ENCODE measurements around the gene SMG6.

SMG6 gene

GRCh38 chr17:2337544-2338314 is 34.1 kb upstream of the SMG6 start:
- Histone ChIP-seq H3K36me3 (ENCODE audit: control insufficient read depth in 2 of 2, insufficient read depth in 1 of 2, low read length in 2 of 2) (peaks cover 27 to 35% of the 10 kb centered on the region in 2 experiments), H3K9me3 (ENCODE audit: control insufficient read depth, insufficient read depth, low read depth, low read length) (no peaks in the 10 kb centered on the region), H3K4me3 (ENCODE audit: low read depth, low read length) (peak overlapping the region; percentile 56), H3K4me1 (ENCODE audit: control insufficient read depth, insufficient read depth, low read length) (peaks cover 14% of the 10 kb centered on the region), H3K27ac (ENCODE audit: extremely low read depth, low read depth, low read length) (peak overlapping the region; percentile 87)
- ChIA-PET POLR2A (interaction anchor here (0.6 to 4.0 kb wide), 10 partner anchors 9 to 292 kb away, joined by 3 to 49 read pairs (median 6); partner anchors contain the start of genes SMG6 and SRR), CTCF (interaction anchor here (0.6 to 10.9 kb wide), 6 partner anchors 12 to 284 kb away, joined by 3 to 110 read pairs (median 4); no protein-coding TSS in a partner anchor)
- peak; percentile 70 for TF ChIP-seq ZNF335 (tag by site-specific recombination; conservative IDR thresholded peaks at IDR 0.05)
- TF ChIP-seq, protein P1, sequence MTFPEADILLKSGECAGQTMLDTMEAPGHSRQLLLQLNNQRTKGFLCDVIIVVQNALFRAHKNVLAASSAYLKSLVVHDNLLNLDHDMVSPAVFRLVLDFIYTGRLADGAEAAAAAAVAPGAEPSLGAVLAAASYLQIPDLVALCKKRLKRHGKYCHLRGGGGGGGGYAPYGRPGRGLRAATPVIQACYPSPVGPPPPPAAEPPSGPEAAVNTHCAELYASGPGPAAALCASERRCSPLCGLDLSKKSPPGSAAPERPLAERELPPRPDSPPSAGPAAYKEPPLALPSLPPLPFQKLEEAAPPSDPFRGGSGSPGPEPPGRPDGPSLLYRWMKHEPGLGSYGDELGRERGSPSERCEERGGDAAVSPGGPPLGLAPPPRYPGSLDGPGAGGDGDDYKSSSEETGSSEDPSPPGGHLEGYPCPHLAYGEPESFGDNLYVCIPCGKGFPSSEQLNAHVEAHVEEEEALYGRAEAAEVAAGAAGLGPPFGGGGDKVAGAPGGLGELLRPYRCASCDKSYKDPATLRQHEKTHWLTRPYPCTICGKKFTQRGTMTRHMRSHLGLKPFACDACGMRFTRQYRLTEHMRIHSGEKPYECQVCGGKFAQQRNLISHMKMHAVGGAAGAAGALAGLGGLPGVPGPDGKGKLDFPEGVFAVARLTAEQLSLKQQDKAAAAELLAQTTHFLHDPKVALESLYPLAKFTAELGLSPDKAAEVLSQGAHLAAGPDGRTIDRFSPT (tag by site-specific recombination; IDR thresholded peaks at IDR 0.05), result peak; percentile 85
- no peak for TF ChIP-seq ZNF211 (tag by site-specific recombination; IDR thresholded peaks at IDR 0.05; ENCODE audit: low read depth)
- TF ChIP-seq ZNF302 (tag by site-specific recombination; IDR thresholded peaks at IDR 0.05; ENCODE audit: low read depth), result no peak
- 0 out of 2 replicates have a peak, but pooled peaks have one; percentile 10 for TF ChIP-seq ZBTB17 (tag by site-specific recombination; IDR thresholded peaks at IDR 0.05)
- peak; percentile 64 for TF ChIP-seq SP7 (tag by site-specific recombination; IDR thresholded peaks at IDR 0.05)
- peak; percentile 64 for TF ChIP-seq ZEB2 (tag by site-specific recombination; IDR thresholded peaks at IDR 0.05)
- TF ChIP-seq ZNF768 (tag by site-specific recombination; IDR thresholded peaks at IDR 0.05), result no peak
- TF ChIP-seq KLF1 (tag by site-specific recombination; IDR thresholded peaks at IDR 0.05), result 0 out of 2 replicates have a peak, but pooled peaks have one; percentile 23
- TF ChIP-seq KLF10 (tag by site-specific recombination; IDR thresholded peaks at IDR 0.05), result 0 out of 2 replicates have a peak, but pooled peaks have one; percentile 41
- TF ChIP-seq ZIC2 (tag by site-specific recombination; IDR thresholded peaks at IDR 0.05), result peak; percentile 62; the same call in 1 of the 2 replicates
- TF ChIP-seq ZFHX2 (tag by site-specific recombination; conservative IDR thresholded peaks at IDR 0.05), result peak; percentile 92
- no peak; the same call in 1 of the 2 replicates for TF ChIP-seq ZNF398 (tag by site-specific recombination; IDR thresholded peaks at IDR 0.05)
- no peak for TF ChIP-seq ZNF155 (tag by site-specific recombination; IDR thresholded peaks at IDR 0.05)
- TF ChIP-seq ZBTB8A (tag by site-specific recombination; IDR thresholded peaks at IDR 0.05), result peak; percentile 53
- peak; percentile 63; the same call in 1 of the 2 replicates for TF ChIP-seq ZNF561 (tag by site-specific recombination; IDR thresholded peaks at IDR 0.05; ENCODE audit: borderline replicate concordance)
- TF ChIP-seq HOXD13 (CRISPR knock-in tag; IDR thresholded peaks at IDR 0.05; ENCODE audit: borderline replicate concordance), result no peak
- TF ChIP-seq ZBTB26 (tag by site-specific recombination; optimal IDR thresholded peaks at IDR 0.05), result peak; percentile 54
- peak; percentile 23; the same call in 1 of the 2 replicates for TF ChIP-seq IKZF3 (tag by site-specific recombination; IDR thresholded peaks at IDR 0.05)
- TF ChIP-seq GLIS1 (tag by site-specific recombination; IDR thresholded peaks at IDR 0.05), result peak; percentile 61
- TF ChIP-seq ZSCAN30 (tag by site-specific recombination; IDR thresholded peaks at IDR 0.05), result 0 out of 2 replicates have a peak, but pooled peaks have one; percentile 26
- TF ChIP-seq ZBTB20 (tag by site-specific recombination; IDR thresholded peaks at IDR 0.05), result peak; percentile 23; the same call in 1 of the 2 replicates
- no peak for TF ChIP-seq ZNF280C (tag by site-specific recombination; IDR thresholded peaks at IDR 0.05)
- TF ChIP-seq KLF9 (tag by site-specific recombination; IDR thresholded peaks at IDR 0.05; ENCODE audit: low read depth), result peak; percentile 96
- no peak for TF ChIP-seq ZNF23 (tag by site-specific recombination; IDR thresholded peaks at IDR 0.05; ENCODE audit: borderline replicate concordance)
- TF ChIP-seq ZBTB48 (tag by site-specific recombination; IDR thresholded peaks at IDR 0.05), result peak; percentile 71
